H9 (cell line): ENCODE measurements around the gene DNAH1. TPM values are rescaled to one million over a fixed set of nuclear protein-coding genes. Genes with fewer than 3 reads are reported as not detected.

Experiments
- DNase-seq: peaks from one replicate; pipeline ENCODE4 v3.0.0-alpha.2; 2017
- H2AFZ ChIP-seq: one replicate; pipeline ENCODE4 v1.6.1; 2013; ENCODE audit warnings: mild to moderate bottlenecking, low read length, control low read depth, moderate library complexity
- H2AK5ac ChIP-seq: 2 replicates; pipeline ENCODE4 v1.6.1; 2013; ENCODE audit warnings: low read length, control low read depth, mixed read lengths; ENCODE audit not compliant: insufficient read length
- H2BK120ac ChIP-seq: one replicate; pipeline ENCODE4 v1.6.1; 2013; ENCODE audit warnings: low read depth, mild to moderate bottlenecking, low read length, control low read depth, inconsistent platforms; ENCODE audit not compliant: poor library complexity, severe bottlenecking
- H2BK12ac ChIP-seq: 2 replicates; pipeline ENCODE4 v1.6.1; 2013; ENCODE audit warnings: low read length, control low read depth, mixed read lengths, low read depth; ENCODE audit not compliant: insufficient read length
- H2BK15ac ChIP-seq: 2 replicates; pipeline ENCODE4 v1.6.1; 2013; ENCODE audit warnings: low read depth, low read length, control low read depth
- H2BK20ac ChIP-seq: one replicate; pipeline ENCODE4 v1.6.1; 2013; ENCODE audit warnings: low read depth, mild to moderate bottlenecking, low read length, control low read depth, inconsistent platforms; ENCODE audit not compliant: poor library complexity, severe bottlenecking
- H2BK5ac ChIP-seq: 2 replicates; pipeline ENCODE4 v1.6.1; 2013; ENCODE audit warnings: low read length, control low read depth, mixed read lengths; ENCODE audit not compliant: insufficient read length
- H3K14ac ChIP-seq: 2 replicates; pipeline ENCODE4 v1.6.1; 2013; ENCODE audit warnings: low read length, control low read depth; ENCODE audit not compliant: insufficient read depth
- H3K18ac ChIP-seq: 2 replicates; pipeline ENCODE4 v1.6.1; 2013; ENCODE audit warnings: low read depth, mild to moderate bottlenecking, mixed read lengths, low read length, control low read depth; ENCODE audit not compliant: insufficient read length
- H3K23ac ChIP-seq: 2 replicates; pipeline ENCODE4 v1.6.1; 2013; ENCODE audit warnings: low read length, control low read depth, mixed read lengths, low read depth; ENCODE audit not compliant: insufficient read length
- H3K23me2 ChIP-seq: 2 replicates; pipeline ENCODE4 v1.6.1; 2013; ENCODE audit warnings: low read depth, mild to moderate bottlenecking, mixed read lengths, low read length, control low read depth; ENCODE audit not compliant: insufficient read length, poor library complexity, severe bottlenecking
- H3K27ac ChIP-seq: 2 replicates; pipeline ENCODE4 v1.5.1; 2013; ENCODE audit warnings: low read length, control low read depth, mixed read lengths, low read depth; ENCODE audit not compliant: insufficient read length
- H3K27me3 ChIP-seq: 2 replicates; pipeline ENCODE4 v1.6.1; 2013; ENCODE audit warnings: low read length, control low read depth, inconsistent platforms; ENCODE audit not compliant: insufficient read depth
- H3K4ac ChIP-seq: 2 replicates; pipeline ENCODE4 v1.6.1; 2013; ENCODE audit warnings: low read depth, mild to moderate bottlenecking, control low read depth, inconsistent platforms, low read length, moderate library complexity
- H3K4me1 ChIP-seq: 2 replicates; pipeline ENCODE4 v1.6.1; 2013; ENCODE audit warnings: low read length, control low read depth, inconsistent platforms; ENCODE audit not compliant: insufficient read depth
- H3K4me2 ChIP-seq: 2 replicates; pipeline ENCODE4 v1.6.1; 2013; ENCODE audit warnings: low read length, control low read depth, mixed read lengths; ENCODE audit not compliant: insufficient read length, insufficient read depth
- H3K56ac ChIP-seq: 2 replicates; pipeline ENCODE4 v1.6.1; 2013; ENCODE audit warnings: low read depth, mild to moderate bottlenecking, mixed read lengths, low read length, control low read depth; ENCODE audit not compliant: insufficient read length
- H3K79me1 ChIP-seq: 2 replicates; pipeline ENCODE4 v1.6.1; 2013; ENCODE audit warnings: low read depth, mild to moderate bottlenecking, moderate library complexity, low read length, control low read depth, inconsistent platforms; ENCODE audit not compliant: insufficient read depth, poor library complexity, severe bottlenecking
- H3K79me2 ChIP-seq: 2 replicates; pipeline ENCODE4 v1.6.1; 2013; ENCODE audit warnings: low read length, control low read depth, inconsistent platforms; ENCODE audit not compliant: insufficient read depth
- H3K9ac ChIP-seq: 2 replicates; pipeline ENCODE4 v1.6.1; 2013; ENCODE audit warnings: low read length, control low read depth, mixed read lengths; ENCODE audit not compliant: insufficient read length; ENCODE audit errors: extremely low read depth
- H3K9me3 ChIP-seq: one replicate; pipeline ENCODE4 v1.6.1; 2013; ENCODE audit warnings: low read depth, low read length, inconsistent platforms; ENCODE audit not compliant: control insufficient read depth
- H3T11ph ChIP-seq: one replicate; pipeline ENCODE4 v1.6.1; 2013; ENCODE audit warnings: mild to moderate bottlenecking, low read length, control low read depth, inconsistent platforms
- H4K20me1 ChIP-seq: one replicate; pipeline ENCODE4 v1.6.1; 2013; ENCODE audit not compliant: control insufficient read depth, insufficient read length, insufficient read depth
- H4K5ac ChIP-seq: 2 replicates; pipeline ENCODE4 v1.6.1; 2013; ENCODE audit warnings: low read depth, mild to moderate bottlenecking, mixed read lengths, low read length, control low read depth; ENCODE audit not compliant: insufficient read length
- H4K8ac ChIP-seq: replicated peaks from 2 replicates; pipeline ENCODE4 v1.6.1; 2013; ENCODE audit warnings: low read length, control low read depth, mixed read lengths, low read depth; ENCODE audit not compliant: insufficient read length
- H4K91ac ChIP-seq: 2 replicates; pipeline ENCODE4 v1.6.1; 2013; ENCODE audit warnings: low read depth, mild to moderate bottlenecking, moderate library complexity, mixed read lengths, low read length, control low read depth; ENCODE audit not compliant: insufficient read length
- H3K27ac Mint-ChIP-seq, 3 experiments: 2 replicates in 2 of 3; 3 replicates in 1 of 3; pipeline ENCODE4 v1.8.0; 2020 to 2021; ENCODE audit warnings: mixed read lengths in 3 of 3, mild to moderate bottlenecking in 1 of 3, moderate library complexity in 1 of 3
- H3K27me3 Mint-ChIP-seq: 2 replicates; pipeline ENCODE4 v1.8.0; 2021; ENCODE audit warnings: low read depth, mild to moderate bottlenecking, moderate library complexity, mixed read lengths
- H3K36me3 Mint-ChIP-seq, 3 experiments: 2 replicates in 2 of 3; 3 replicates in 1 of 3; pipeline ENCODE4 v1.8.0; 2020 to 2021; ENCODE audit warnings: low read depth in 3 of 3, mixed read lengths in 3 of 3; ENCODE audit not compliant: insufficient read depth in 1 of 3
- H3K4me1 Mint-ChIP-seq, 2 experiments: 2 replicates each; pipeline ENCODE4 v1.8.0; 2020; ENCODE audit warnings: mixed read lengths in 2 of 2
- H3K4me3 Mint-ChIP-seq, 2 experiments: 2 replicates in 1 of 2; 3 replicates in 1 of 2; pipeline ENCODE4 v1.8.0; 2020 to 2021; ENCODE audit warnings: mild to moderate bottlenecking in 2 of 2, mixed read lengths in 2 of 2, moderate library complexity in 1 of 2
- H3K9me3 Mint-ChIP-seq, 2 experiments: 2 replicates in 1 of 2; 3 replicates in 1 of 2; pipeline ENCODE4 v1.8.0; 2020; ENCODE audit warnings: mild to moderate bottlenecking in 2 of 2, mixed read lengths in 2 of 2, moderate library complexity in 1 of 2
- CTCF ChIP-seq: fragments of 200-600 bp; sonication (generic); conservative IDR thresholded peaks from 3 replicates; pipeline ENCODE4 v1.8.0; 2021; ENCODE audit warnings: antibody characterized with exemption, mild to moderate bottlenecking
- WGBS: extraction: QIAGEN DNeasy Blood & Tissue Kit; methylation state at CpG from one replicate; pipeline ENCODE4 v1.1.7; 2013; ENCODE audit warnings: missing lambda C conversion rate, low lambda C conversion rate, mixed read lengths; ENCODE audit not compliant: insufficient read length; ENCODE audit errors: extremely low coverage; 5-methylcytosine and 5-hydroxymethylcytosine counted together
- total RNA-seq: library from RNA; stranded (reverse); gene quantifications from 2 replicates; pipeline ENCODE4 v1.2.1, GENCODE V29; 2021

DNAH1 gene
- total RNA-seq, 1 experiment from 2014 or later, result 2.0 TPM

- no CpG with 5 or more reads among the region's 1 CpG for WGBS
- H2BK20ac ChIP-seq, result no peak overlapping the region
These were observed 85.4 kb downstream of the DNAH1 start for GRCh38 chr3:52401551-52401950.

More at GRCh38 chr3:52401551-52401950, 85.4 kb downstream of the DNAH1 start:
- Histone ChIP-seq H2BK12ac (no peak overlapping the region), H4K20me1 (no peaks in the 10 kb centered on the region), H3K4ac (no peak overlapping the region), H2BK120ac (no peak overlapping the region), H3K23me2 (no peaks in the 10 kb centered on the region), H3K23ac (no peak overlapping the region), H3K79me2 (no peaks in the 10 kb centered on the region), H3K79me1 (no peaks in the 10 kb centered on the region), H3K27me3 (no peaks in the 10 kb centered on the region), H4K5ac (no peak overlapping the region), H3K56ac (no peak overlapping the region), H2BK15ac (no peak overlapping the region), H4K8ac (no peak overlapping the region), H3K18ac (no peak overlapping the region), H3K4me2 (no peak overlapping the region), H3K4me1 (no peaks in the 10 kb centered on the region), H3K9me3 (no peaks in the 10 kb centered on the region), H2AFZ (no peak overlapping the region), H4K91ac (no peak overlapping the region), H2BK5ac (no peak overlapping the region), H3K9ac (no peak overlapping the region), H2AK5ac (no peak overlapping the region), H3K14ac (no peak overlapping the region), H3T11ph (no peak overlapping the region), H3K27ac (no peak overlapping the region)
- TF ChIP-seq CTCF, result no peak
- no peaks in the 10 kb centered on the region for H3K9me3 Mint-ChIP-seq
- H3K4me1 Mint-ChIP-seq, result no peaks in the 10 kb centered on the region
- peaks cover 35 to 57% (median 49%) of the 10 kb centered on the region in 3 experiments for H3K36me3 Mint-ChIP-seq
- no peak for DNase-seq
- no peak overlapping the region; a peak in 1 of 7 replicates for H3K27ac Mint-ChIP-seq
- H3K4me3 Mint-ChIP-seq, result no peak overlapping the region
- no peaks in the 10 kb centered on the region for H3K27me3 Mint-ChIP-seq
